T-helper 1 cell (primary cell): Measurements from ENCODE around the gene SCYL1.

ENCODE experiments used
- DNase-seq, 5 donors: peaks; one replicate each; pipeline ENCODE4 v3.0.0-alpha.2; 2012 to 2020

The SCYL1 gene

DNA sequence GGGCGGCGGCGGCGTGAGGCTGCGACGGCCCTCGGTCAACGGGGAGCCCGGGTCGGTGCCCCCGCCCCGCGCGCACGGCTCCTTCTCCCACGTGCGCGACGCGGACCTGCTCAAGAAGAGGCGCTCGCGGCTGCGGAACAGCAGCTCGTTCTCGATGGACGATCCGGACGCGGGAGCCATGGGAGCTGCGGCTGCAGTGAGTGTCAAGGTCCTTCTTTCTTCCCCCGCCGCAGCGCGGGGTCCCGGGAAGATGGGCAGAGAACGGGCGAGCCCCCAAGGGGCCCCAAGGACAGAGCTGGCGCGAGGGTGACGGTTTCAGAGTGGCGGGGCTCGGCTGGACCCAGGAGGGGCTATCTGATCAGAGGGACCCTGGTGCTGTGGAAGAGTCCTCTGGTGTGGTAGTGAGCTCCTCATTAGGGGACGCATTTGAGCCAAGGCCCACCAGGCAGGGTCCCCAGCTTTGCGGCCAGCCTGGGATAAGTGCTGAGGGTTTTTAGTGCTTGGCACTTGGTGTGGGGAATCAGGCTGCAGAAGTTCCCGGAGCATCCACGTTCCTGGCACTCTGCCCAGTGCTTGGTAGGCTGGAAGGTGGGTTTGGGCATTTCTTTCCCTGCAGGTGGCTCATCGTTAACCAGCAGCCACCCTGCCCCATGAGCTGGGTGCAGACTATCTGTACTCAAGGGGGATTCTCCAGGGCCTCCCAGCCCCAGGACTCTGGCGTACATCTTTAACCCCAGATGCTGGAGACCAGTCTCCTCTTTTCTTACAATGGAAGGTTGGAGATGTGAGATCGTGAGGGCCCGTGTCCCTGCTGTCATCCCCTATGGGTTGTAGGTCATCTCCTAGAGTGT lies 60.7 kb downstream of the SCYL1 start:
- DNase-seq = no peak

DNA sequence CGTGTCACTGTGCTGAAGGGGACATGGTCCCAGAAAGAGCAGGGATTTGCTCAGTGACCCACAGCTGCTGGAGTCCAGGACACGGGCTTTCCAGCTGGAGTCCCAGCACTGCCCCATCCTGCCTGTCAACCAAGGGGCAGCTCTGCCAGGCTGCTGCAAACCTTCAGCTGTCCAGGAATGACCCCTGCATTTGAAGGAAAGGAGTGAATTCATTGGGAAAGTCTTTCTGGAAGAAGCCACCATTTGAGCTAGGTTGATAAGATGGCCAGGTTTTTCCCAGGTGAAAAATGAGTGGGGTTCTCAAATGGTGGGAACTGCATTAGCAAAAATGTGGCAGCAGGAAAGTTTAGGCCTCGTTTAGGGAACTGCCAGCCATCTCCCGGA lies 61.4 kb downstream of the SCYL1 start:
- DNase-seq = no peak

DNA sequence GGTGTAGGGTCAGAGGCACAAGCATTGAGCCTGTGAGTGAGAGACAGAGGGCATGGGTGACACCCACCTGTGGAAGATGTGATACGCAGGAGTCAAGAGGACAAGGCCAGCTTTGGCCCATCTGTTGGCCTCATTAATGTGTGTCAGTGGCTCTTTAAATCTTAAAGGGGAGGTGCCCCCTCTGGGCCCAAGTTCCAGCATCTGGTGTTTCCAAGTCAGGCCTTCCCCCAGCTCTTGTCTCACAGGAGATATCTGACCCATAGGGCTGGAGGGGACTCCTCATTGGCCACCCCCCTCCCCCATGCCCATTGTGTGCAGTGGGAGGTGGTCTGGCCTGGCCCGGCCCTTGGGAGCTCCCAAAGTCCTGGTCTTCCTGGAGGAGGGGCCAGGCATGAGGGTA lies 61.8 kb downstream of the SCYL1 start:
- DNase-seq = no peak
